GM18508 (cell line): ENCODE data around the gene STMN3.
"Not testable (repeated sequence)": the region's sequence is repeated elsewhere in the genome, so short reads cannot be mapped to it uniquely, and the experiment has no call there.

Experiments used
- ATAC-seq: cut with Tn5 transposase; IDR thresholded peaks from one replicate; pipeline ENCODE4 v1.9.1; 2021; ENCODE audit warnings: moderate number of reproducible peaks; ENCODE audit not compliant: insufficient read depth, unreplicated experiment

Gene STMN3

GRCh38 chr20:63659370-63659769 is 6.1 kb upstream of the STMN3 start:
- no peak for ATAC-seq

- peak; percentile 7 for ATAC-seq
Observed at GRCh38 chr20:63658749-63659187, 5.5 kb upstream of the STMN3 start.

GRCh38 chr20:63657937-63658748 is 4.9 kb upstream of the STMN3 start, which contains the start of gene RTEL1:
Gene RTEL1 (plus strand): TSS chr20:63658312. CDS start chr20:63659403, 1,091 bp downstream.
- ATAC-seq: peak; percentile 53

DNA sequence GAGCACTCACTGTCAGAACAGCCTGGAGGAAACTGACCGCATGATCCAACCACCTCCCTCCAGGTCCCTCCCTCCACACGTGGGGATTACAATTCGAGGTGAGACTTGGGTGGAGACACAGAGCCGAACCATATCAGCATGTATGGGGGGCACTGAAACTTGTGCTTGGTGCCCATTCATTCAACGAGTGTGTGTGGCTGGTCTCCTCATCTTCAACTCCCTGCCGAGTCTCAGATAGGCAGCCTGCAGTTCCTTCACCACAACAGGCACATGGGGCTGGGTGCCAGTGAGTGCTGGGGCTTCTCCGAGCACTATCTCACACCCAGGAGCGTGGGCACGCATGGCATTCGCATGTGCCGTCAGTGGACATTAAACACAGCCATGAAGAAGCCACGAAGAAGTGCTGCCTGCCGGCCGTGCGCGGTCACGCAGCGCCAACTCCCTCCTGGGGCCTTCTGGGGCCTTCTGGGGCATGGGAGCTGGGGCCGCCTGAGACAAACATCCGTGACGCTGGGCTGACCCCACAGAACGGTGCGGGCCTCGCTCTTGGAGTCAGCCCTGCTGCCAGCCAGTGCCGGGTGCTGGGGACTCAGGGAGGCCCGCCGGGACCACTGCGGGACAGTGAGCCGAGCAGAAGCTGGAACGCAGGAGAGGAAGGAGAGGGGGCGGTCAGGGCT is 4.2 kb upstream of the STMN3 start:
- ATAC-seq: no peak

GRCh38 chr20:63656451-63656850 is 3.2 kb upstream of the STMN3 start:
- no peak for ATAC-seq

- no peak for ATAC-seq
Observed at GRCh38 chr20:63655249-63655648, 2.0 kb upstream of the STMN3 start.

GRCh38 chr20:63653974-63654668 is 897 bp upstream of the STMN3 start:
- ATAC-seq: no peak

DNA sequence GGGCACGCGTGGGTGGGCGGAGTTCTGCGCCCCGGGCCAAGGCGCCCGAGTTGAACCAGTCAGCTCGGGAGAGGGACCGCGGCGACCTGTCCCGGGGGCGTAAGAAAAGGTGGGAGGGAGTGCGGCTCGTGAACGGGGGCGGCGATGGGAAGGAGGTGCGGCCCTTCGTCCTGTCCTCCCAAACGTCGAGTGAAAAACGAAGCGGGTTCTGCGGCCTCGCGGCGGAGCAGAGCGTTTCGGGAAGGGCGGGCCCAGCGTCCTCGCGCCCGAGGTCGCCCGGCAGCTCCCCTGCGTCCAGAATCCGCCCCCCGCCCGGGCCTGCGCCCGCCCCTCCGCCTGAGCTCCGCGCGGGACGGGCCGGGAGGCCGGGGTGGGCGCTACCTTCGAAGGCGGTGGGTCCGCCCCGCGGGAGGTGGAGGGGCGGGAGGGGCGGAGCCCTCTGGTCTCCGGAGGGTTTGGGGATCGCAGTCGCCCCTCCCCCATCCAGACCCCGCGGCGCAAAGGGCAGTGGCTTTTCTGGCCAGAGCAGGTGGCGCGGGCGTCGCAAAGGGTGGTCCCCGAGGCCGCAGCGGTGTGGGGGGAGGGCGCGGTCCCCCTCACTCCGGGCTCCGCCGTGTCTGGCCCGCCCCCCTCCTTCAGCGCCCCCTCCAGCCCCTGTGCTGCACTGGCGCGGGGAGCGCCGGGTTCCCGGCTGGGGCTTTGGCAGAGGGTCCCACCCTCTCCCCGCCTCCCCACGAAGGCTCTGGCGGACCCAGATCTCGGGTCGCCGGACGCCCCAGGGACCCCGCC is 838 bp downstream of the STMN3 start:
- no peak for ATAC-seq

DNA sequence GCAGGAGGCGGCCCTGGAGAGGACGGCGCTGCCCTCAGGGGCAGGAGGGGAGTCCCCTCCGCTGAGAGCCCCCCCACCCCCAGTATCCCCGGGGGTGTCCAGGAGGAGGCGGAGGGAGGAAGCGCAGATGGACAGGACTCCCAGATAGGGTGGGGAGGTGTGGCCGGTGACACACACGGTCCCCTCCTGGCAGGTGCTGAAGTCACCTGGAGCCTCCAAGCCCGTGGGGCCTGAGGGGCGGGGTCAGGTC is 1.4 kb downstream of the STMN3 start:
- no peak for ATAC-seq

- not testable (repeated sequence) for ATAC-seq
Observed at GRCh38 chr20:63650486-63650885, 2.7 kb downstream of the STMN3 start.

- no peak for ATAC-seq
Observed at GRCh38 chr20:63648895-63649589, 4.2 kb downstream of the STMN3 start.

- ATAC-seq: no peak
Observed at GRCh38 chr20:63648190-63648589, 5.0 kb downstream of the STMN3 start.

GRCh38 chr20:63645218-63645617 is 8.0 kb downstream of the STMN3 start:
- ATAC-seq: no peak

GRCh38 chr20:63643946-63644345 is 9.3 kb downstream of the STMN3 start:
- ATAC-seq: no peak

DNA sequence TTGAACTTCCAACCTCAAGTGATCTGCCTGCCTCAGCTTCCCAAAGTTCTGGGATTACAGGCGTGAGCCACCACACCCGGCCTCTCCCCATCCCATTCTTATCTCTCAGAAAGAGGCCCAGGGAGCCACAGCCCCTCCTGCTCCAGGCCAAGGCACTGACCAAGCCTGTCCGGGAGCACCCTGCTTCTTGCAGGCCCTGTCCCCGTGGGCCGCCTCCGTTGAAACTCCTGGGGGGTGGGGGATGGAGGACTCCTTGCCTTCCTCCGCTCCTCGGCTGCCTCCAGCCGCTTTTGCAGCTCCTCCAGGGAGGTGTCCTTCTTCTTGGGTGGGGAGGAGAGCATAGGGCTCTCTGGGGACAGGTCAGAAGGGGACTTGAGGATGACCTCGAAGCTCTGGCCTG is 9.7 kb downstream of the STMN3 start:
- no peak for ATAC-seq

- no peak for ATAC-seq
Observed at GRCh38 chr20:63642527-63643247, 10.5 kb downstream of the STMN3 start.

GRCh38 chr20:63641792-63642523 is 11.3 kb downstream of the STMN3 start:
- peak; percentile 36 for ATAC-seq

DNA sequence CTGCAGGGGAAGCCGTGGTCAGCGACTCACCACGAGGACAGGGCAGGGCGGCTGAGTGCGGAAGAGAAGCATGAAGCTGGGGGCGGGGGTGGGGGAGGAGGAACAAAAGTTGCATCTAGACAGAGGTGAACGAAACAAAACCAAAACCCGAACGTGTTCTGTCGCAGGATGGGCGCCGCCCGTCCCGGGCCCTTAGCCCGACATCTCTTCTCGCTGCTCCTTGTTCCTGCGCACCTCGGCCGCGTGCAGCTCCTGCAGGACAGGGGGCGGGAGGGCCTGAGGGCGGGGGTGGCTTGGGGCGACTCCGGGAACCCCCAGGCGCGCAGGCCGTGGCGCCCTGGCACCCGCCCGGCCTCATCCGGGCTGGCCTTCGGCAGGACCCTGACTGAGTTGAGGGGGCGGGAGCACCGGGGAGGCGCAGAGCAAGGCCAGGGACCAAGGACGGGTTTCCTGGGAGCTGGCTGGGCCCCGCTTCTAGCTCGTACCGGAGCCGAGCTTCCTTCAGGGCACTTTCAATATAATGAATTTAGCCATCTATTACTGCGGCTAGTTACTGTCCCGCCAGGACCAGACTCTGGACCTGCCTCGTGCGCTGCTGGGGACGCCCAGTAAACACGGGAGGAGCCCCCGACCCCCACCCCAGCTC is 12.0 kb downstream of the STMN3 start:
- ATAC-seq: no peak
